Stomach (tissue), 4 donors: ENCODE measurements around the gene TRMO.

Experiments used
- CTCF ChIP-seq, 7 experiments: fragments of 450-650 bp in 4 of 7; fragments of 200-600 bp in 3 of 7; sonication (generic) in 3 of 7; IDR thresholded peaks; one replicate each; pipeline ENCODE4 v1.5.1; 2016 to 2019; ENCODE audit warnings: antibody characterized with exemption in 7 of 7, control low read depth in 2 of 7, mild to moderate bottlenecking in 1 of 7
- EP300 ChIP-seq: sonication (generic); formaldehyde crosslinking; IDR thresholded peaks from one replicate; pipeline ENCODE4 v1.6.1; 2017; ENCODE audit warnings: antibody characterized with exemption
- POLR2A ChIP-seq, 4 donors: fragments of 450-650 bp; IDR thresholded peaks; one replicate each; pipeline ENCODE4 v1.6.1; 2016; ENCODE audit warnings: antibody characterized with exemption in 4 of 4, control low read depth in 2 of 4, mild to moderate bottlenecking in 1 of 4, moderate library complexity in 1 of 4
- POLR2AphosphoS5 ChIP-seq, 3 donors: sonication (generic); formaldehyde crosslinking; IDR thresholded peaks; one replicate each; pipeline ENCODE4 v1.6.1; 2016; ENCODE audit warnings: antibody characterized with exemption in 3 of 3

DNA sequence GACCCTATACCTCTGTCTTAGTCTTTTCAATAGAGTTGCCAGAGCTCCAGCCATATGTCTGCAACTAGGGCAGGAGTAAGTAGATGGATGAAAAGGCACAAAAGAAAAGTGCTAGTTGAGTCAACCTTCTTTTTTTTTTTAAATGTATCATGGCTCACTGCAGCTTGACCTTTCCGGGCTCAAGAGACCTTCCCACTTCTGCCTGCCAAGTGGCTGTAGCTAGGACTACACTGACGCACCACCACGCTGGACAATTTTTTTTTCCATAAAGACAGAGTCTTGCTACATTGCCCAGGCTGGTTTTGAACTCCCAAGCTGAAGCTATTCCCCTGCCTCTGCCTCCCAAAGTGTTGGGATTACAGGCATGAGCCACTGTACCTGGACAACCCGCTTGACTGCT is 42.0 kb downstream of the TRMO start:
- TF ChIP-seq CTCF (IDR thresholded peaks at IDR 0.05) (no peak), POLR2A (IDR thresholded peaks at IDR 0.05) (no peak), POLR2AphosphoS5 (IDR thresholded peaks at IDR 0.05) (no peak), EP300 (no peak)
